NB4 (cell line): ENCODE data around the gene NXF1.
A peak's percentile ranks its signal among the peaks of the same experiment; 100 is the strongest.
"Not testable (repeated sequence)": the region's sequence is repeated elsewhere in the genome, so short reads cannot be mapped to it uniquely, and the experiment has no call there.

Experiments used
- DNase-seq: peaks from one replicate; pipeline ENCODE4 v3.0.0; 2010; ENCODE audit warnings: low read depth
- H3K4me3 ChIP-seq: one replicate; pipeline ENCODE4 v1.5.1; 2011; ENCODE audit warnings: mild to moderate bottlenecking, low read depth, low read length, moderate library complexity
- MYC ChIP-seq: IDR thresholded peaks from 2 replicates; pipeline ENCODE4 v1.6.1; 2011; ENCODE audit warnings: low read depth, low read length
- POLR2A ChIP-seq: IDR thresholded peaks from 2 replicates; pipeline ENCODE4 v1.6.1; 2011; ENCODE audit warnings: mild to moderate bottlenecking; ENCODE audit not compliant: insufficient read length; ENCODE audit errors: extremely low read depth
- TF ChIP-seq, protein P1 (sequence below): IDR thresholded peaks from 2 replicates; pipeline ENCODE4 v1.6.1; 2011; ENCODE audit warnings: low read depth, low read length
- TF ChIP-seq, protein P2 (sequence below): IDR thresholded peaks from one replicate; pipeline ENCODE4 v1.5.1; 2012; ENCODE audit warnings: low read depth, low read length

Gene NXF1

DNA sequence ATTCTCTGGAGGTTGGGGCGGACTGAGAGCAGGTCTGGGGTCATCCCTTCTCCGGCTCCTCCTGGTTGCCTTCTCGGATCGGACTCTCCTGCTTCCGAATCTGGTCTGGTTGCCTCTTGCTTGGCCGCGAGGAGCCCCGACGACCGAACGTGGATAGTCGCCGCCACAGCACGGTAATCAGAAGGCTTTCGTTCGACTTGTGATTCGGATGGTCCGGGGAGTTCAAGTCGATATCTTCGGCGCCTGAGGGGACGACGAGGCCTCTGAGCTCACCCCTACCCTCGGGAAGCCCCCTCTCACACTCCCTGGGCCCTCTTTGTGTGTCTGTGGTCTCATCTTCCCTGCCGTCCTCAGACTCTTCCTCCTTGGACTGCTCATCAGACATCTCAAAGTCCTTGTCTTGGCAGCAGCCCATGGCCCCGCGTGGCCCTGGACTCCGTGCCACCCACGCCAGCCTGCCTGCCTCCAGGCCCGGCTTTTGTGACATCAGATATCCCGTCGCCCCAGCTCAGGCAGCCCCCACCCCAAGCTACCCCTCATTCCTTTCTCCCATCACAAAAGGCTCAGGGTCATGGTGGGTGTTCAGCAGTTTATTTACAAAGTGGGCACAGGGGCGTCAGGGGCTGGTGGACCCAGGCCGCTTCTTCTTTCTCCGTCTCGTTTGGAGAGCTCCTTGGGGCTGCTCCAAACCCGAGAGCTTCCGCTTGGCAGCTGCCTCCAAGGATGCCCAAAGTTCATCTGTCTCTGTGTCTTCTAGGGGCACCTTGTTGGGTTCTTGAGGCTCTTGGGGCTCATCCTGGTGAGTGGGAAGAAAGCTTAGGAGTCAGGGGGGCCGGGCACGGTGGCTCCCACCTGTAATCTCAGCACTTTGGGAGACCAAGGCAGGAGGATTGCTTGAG is 27.3 kb upstream of the NXF1 start, which contains the start of gene TEX54:
Gene TEX54, minus strand, starts transcription at position 506 of the 899 bp plus-strand sequence.
- DNase-seq = no peak
- TF ChIP-seq, protein P1, sequence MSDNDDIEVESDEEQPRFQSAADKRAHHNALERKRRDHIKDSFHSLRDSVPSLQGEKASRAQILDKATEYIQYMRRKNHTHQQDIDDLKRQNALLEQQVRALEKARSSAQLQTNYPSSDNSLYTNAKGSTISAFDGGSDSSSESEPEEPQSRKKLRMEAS = 0 out of 2 replicates have a peak, but pooled peaks have one; percentile 2
- TF ChIP-seq POLR2A = no peak
- TF ChIP-seq MYC = no peak
- H3K4me3 ChIP-seq = peak within 1 kb of the TSS; percentile 89

DNA sequence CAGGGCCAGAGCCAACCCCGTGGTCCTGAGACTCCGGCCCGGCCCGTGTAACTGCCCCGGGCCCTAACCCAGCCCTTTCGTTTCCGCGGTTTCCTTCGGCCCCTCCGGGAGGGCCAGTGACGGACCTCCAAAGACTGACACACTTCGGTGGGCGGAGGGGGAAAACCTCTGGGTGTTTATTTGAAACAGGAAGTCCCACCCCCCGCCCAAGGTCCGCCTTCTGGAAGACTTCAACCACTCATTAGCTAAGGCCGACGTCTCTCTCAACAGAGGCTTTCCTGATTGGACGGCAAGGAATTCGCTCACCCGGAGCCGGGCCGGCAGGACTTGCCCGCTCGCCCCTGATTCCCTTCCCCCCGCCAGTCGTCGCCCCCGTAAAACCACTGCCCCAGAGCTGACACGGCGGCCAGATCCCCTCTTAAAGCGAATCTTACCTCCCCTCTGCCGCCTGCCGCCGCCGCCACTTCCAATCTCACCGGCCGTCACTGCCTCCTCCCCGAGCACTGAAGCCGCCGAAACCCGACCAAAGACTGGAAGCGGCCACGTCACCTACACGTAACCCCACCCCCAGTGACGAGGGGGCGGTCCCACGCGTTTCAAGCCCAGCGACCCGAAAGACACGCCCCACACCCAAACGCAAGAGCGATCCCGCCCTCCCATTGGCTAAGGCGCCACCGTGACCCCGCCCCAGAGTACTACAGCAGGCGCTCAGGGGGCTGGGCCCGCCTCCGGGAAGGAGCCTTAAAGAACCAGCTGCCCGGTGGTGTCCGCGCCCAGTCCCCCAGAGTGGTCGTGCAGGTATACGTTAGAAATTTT is 26.5 kb upstream of the NXF1 start, which contains the start of gene STX5:
Gene STX5, minus strand, starts transcription at position 532 of the 816 bp plus-strand sequence. CDS start 808 bp downstream, outside the sequence.
- peak within 1 kb of the TSS; percentile 89 for H3K4me3 ChIP-seq
- TF ChIP-seq MYC = peak; percentile 34
- TF ChIP-seq, protein P1 = peak; percentile 30; the same call in 1 of the 2 replicates
- TF ChIP-seq, protein P2, sequence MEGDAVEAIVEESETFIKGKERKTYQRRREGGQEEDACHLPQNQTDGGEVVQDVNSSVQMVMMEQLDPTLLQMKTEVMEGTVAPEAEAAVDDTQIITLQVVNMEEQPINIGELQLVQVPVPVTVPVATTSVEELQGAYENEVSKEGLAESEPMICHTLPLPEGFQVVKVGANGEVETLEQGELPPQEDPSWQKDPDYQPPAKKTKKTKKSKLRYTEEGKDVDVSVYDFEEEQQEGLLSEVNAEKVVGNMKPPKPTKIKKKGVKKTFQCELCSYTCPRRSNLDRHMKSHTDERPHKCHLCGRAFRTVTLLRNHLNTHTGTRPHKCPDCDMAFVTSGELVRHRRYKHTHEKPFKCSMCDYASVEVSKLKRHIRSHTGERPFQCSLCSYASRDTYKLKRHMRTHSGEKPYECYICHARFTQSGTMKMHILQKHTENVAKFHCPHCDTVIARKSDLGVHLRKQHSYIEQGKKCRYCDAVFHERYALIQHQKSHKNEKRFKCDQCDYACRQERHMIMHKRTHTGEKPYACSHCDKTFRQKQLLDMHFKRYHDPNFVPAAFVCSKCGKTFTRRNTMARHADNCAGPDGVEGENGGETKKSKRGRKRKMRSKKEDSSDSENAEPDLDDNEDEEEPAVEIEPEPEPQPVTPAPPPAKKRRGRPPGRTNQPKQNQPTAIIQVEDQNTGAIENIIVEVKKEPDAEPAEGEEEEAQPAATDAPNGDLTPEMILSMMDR = no peak
- peak; percentile 84 for TF ChIP-seq POLR2A
- peak; percentile 99 for DNase-seq

DNA sequence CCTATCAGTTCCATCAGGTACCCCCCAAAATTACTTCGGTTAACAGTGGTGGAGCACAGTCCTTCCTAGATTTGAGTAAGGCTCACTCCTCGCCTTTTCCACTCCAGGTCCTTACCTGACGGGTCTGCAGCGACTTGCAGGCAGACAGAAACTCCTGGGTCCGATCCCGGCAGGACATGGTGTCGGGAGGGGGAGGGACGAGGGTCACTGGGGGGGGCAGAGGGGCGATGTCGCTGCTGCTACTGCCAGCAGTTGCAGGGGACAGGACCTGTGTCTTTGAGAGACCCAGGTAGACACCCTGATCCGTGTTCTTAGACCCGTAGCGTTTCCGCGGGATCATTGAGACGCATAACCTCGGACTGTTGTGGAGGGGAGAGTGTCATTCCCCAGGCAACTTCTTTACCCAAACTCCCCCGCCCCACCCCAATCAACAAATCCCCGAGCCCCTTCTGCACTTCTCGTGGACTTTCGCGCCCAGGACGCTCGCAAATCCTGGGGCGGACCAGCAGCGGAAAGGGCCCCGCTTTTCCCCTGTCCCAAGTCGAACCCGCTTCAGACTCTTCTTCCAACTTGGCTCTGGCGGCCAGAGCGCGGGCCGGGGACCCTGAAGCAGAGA is 25.8 kb upstream of the NXF1 start:
- TF ChIP-seq, protein P1 = no peak
- TF ChIP-seq MYC (no peak), POLR2A (no peak)
- TF ChIP-seq, protein P2 = no peak
- peak; percentile 86 for DNase-seq
- H3K4me3 ChIP-seq = peak overlapping the region; percentile 89

- not testable (repeated sequence) for H3K4me3 ChIP-seq, DNase-seq
Measured at GRCh38 chr11:62828130-62828529, 22.9 kb upstream of the NXF1 start.

DNA sequence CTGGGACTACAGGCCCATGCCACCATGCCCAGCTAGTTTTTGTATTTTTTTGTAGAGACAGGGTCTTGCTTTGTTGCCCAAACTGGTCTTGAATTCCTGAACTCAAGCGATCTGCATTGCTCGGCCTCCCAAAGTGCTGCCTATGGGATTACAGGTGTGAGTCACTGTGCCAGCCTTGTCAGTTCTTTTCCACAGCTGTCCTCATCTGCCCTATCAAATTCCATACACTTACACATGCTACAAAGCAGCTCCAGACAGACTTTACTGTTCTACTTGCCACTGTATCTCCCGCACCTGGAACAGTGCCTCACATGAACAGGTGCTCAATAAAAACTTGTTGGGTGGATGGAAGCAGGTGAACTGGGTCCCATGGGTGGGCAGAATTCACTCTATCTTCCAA is 18.4 kb upstream of the NXF1 start:
- no peak for DNase-seq
- no peak for TF ChIP-seq MYC
- TF ChIP-seq POLR2A = no peak
- TF ChIP-seq, protein P2 = no peak
- TF ChIP-seq, protein P1 = no peak
- H3K4me3 ChIP-seq = no peak overlapping the region

DNA sequence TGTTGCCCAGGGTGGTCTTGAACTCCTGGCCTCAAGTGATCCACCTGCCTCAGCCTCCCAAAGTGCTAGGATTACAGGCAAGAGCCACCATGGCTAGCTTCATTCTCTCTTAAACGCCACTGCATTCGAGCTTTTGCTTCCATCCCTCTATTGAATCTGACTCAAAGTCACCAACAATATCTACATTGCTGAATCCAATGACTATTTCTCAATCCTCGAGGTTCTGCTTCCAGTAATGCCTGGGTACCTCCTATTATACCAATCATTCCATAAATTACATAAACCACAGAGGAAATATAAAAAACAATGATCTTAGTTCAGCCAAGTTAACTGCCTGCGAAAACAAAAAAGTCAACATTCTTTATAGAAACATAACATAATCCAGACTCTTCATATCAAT is 11.9 kb upstream of the NXF1 start:
- TF ChIP-seq, protein P1 = no peak
- TF ChIP-seq, protein P2 = no peak
- TF ChIP-seq POLR2A (no peak), MYC (no peak)
- no peak for DNase-seq

More for the DNA sequence above, 11.9 kb upstream of the NXF1 start:
- no peak overlapping the region for H3K4me3 ChIP-seq
